ENCODE data around the gene MRGPRD.
A peak's percentile ranks its signal among the peaks of the same experiment; 100 is the strongest.

MRGPRD gene

DNA sequence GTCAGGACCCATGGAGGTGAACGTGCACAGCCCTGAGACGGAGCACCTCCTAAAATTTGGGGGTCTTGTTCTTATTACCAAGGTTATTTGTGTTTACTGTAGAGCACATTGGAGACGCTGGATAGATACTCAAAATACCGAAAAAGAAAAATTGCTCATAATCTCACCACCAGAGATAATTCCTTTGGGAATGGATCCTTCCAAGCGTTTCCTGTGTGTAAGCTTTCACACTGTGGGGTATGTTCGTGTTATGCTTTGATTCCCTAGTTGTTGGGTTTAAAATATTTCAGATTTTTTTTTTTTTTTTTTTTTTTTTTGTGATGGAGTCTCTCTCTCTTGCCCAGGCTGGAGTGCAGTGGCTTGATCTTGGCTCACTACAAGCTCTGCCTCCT, 14.1 kb upstream of the MRGPRD start:
- peaks cover 0 to 47% (median 0%) of the 10 kb centered on the region in 3 experiments for H3K27me3 ChIP-seq (ENCODE audit: control insufficient read depth in 3 of 3, insufficient read depth in 3 of 3, low read depth in 1 of 3, low read length in 3 of 3)
- no peak overlapping the region for H4K91ac ChIP-seq (ENCODE audit: low read depth, low read length, poor library complexity)
- no peak overlapping the region for H2AK5ac ChIP-seq (ENCODE audit: low read depth, low read length)
- H3K79me1 ChIP-seq (ENCODE audit: low read depth, low read length): no peaks in the 10 kb centered on the region
- no peak overlapping the region for H2BK12ac ChIP-seq (ENCODE audit: low read length)
- no peak overlapping the region for H3K27ac ChIP-seq (replicated peaks; ENCODE audit: low read length)
- no peak overlapping the region for H3K4ac ChIP-seq (ENCODE audit: low read length)
- H3K14ac ChIP-seq (ENCODE audit: low read length): no peak overlapping the region
- no peak overlapping the region for H4K8ac ChIP-seq (ENCODE audit: low read depth, low read length)
- H3K9me3 ChIP-seq (replicated peaks in 1 of 2; ENCODE audit: control insufficient read depth in 2 of 2, insufficient read depth in 1 of 2, low read depth in 1 of 2, low read length in 2 of 2): no peaks in the 10 kb centered on the region
- no peak overlapping the region for H2BK120ac ChIP-seq (ENCODE audit: low read depth, low read length)
- no peak overlapping the region for H3K23ac ChIP-seq (ENCODE audit: low read depth, low read length, poor library complexity)
- no peaks in the 10 kb centered on the region for H3K4me1 ChIP-seq (ENCODE audit: control insufficient read depth in 2 of 2, insufficient read depth in 1 of 2, low read depth in 1 of 2, low read length in 2 of 2)
- no peaks in the 10 kb centered on the region for H3K36me3 ChIP-seq (replicated peaks in 1 of 2; ENCODE audit: control insufficient read depth in 2 of 2, insufficient read depth in 2 of 2, low read length in 2 of 2)
- H3K9ac ChIP-seq (ENCODE audit: low read depth, low read length, poor library complexity): peak overlapping the region; percentile 3
- H2AFZ ChIP-seq (ENCODE audit: low read length): no peak overlapping the region
- no peak overlapping the region for H3K4me3 ChIP-seq (ENCODE audit: low read length in 2 of 2)
- H3K18ac ChIP-seq (ENCODE audit: low read length): no peak overlapping the region
- WGBS, 2 donors (ENCODE audit: extremely low coverage in 2 of 2, insufficient read length in 2 of 2, insufficient replicate concordance in 1 of 2): no CpG with 5 or more reads among the region's 6 CpGs
- DNase-seq (ENCODE audit: low spot score): no peak
- H3K4me2 ChIP-seq (ENCODE audit: insufficient read depth, low read length, poor library complexity, severe bottlenecking): no peak overlapping the region
- no peak overlapping the region for H2BK5ac ChIP-seq (ENCODE audit: low read length)
- no peak overlapping the region for H2BK15ac ChIP-seq (ENCODE audit: low read length)

- Histone ChIP-seq H3K23ac (ENCODE audit: low read depth, low read length, poor library complexity) (peak overlapping the region; percentile 68), H3K9me3 (replicated peaks in 1 of 2; ENCODE audit: control insufficient read depth in 2 of 2, insufficient read depth in 1 of 2, low read depth in 1 of 2, low read length in 2 of 2) (no peaks in the 10 kb centered on the region), H3K4me2 (ENCODE audit: insufficient read depth, low read length, poor library complexity, severe bottlenecking) (no peak overlapping the region), H4K91ac (ENCODE audit: low read depth, low read length, poor library complexity) (no peak overlapping the region), H3K4ac (ENCODE audit: low read length) (peak overlapping the region; percentile 42), H3K4me1 (ENCODE audit: control insufficient read depth in 2 of 2, insufficient read depth in 1 of 2, low read depth in 1 of 2, low read length in 2 of 2) (no peaks in the 10 kb centered on the region), H3K9ac (ENCODE audit: low read depth, low read length, poor library complexity) (peak overlapping the region; percentile 3), H3K18ac (ENCODE audit: low read length) (no peak overlapping the region), H2BK5ac (ENCODE audit: low read length) (no peak overlapping the region), H2BK12ac (ENCODE audit: low read length) (no peak overlapping the region), H2BK120ac (ENCODE audit: low read depth, low read length) (no peak overlapping the region), H3K27me3 (ENCODE audit: control insufficient read depth in 3 of 3, insufficient read depth in 3 of 3, low read depth in 1 of 3, low read length in 3 of 3) (peaks cover 0 to 46% (median 0%) of the 10 kb centered on the region in 3 experiments), H3K36me3 (replicated peaks in 1 of 2; ENCODE audit: control insufficient read depth in 2 of 2, insufficient read depth in 2 of 2, low read length in 2 of 2) (no peaks in the 10 kb centered on the region), H3K79me1 (ENCODE audit: low read depth, low read length) (no peaks in the 10 kb centered on the region), H2BK15ac (ENCODE audit: low read length) (no peak overlapping the region), H2AK5ac (ENCODE audit: low read depth, low read length) (peak overlapping the region; percentile 81), H3K14ac (ENCODE audit: low read length) (no peak overlapping the region), H2AFZ (ENCODE audit: low read length) (no peak overlapping the region), H3K4me3 (ENCODE audit: low read length in 2 of 2) (no peak overlapping the region), H4K8ac (ENCODE audit: low read depth, low read length) (no peak overlapping the region), H3K27ac (replicated peaks; ENCODE audit: low read length) (no peak overlapping the region)
- WGBS, 2 donors (ENCODE audit: extremely low coverage in 2 of 2, insufficient read length in 2 of 2, insufficient replicate concordance in 1 of 2): no CpG with 5 or more reads among the region's 28 CpGs
- DNase-seq (ENCODE audit: low spot score): no peak
Observed at GRCh38 chr11:68994161-68994893, 13.5 kb upstream of the MRGPRD start.

DNA sequence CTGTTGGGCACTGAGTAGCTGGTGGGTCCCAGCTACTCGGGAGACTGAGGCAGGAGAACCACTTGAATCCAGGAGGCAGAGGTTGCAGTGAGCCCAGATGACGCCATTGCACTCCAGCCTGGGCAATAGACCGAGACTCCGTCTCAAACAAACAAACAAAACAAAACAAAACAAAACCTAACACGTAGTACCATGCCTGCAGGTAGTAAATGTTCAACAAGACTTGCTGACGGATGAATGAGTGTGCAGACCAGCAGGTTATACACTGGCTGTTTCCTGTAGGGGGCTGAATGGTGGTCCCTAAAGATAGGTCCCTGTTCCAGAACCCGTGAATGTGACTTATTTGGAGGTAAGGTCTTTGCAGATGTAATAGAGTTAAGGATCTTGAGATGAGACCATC, 12.8 kb upstream of the MRGPRD start:
- no peak overlapping the region for H2BK5ac ChIP-seq (ENCODE audit: low read length)
- no peaks in the 10 kb centered on the region for H3K4me1 ChIP-seq (ENCODE audit: control insufficient read depth in 2 of 2, insufficient read depth in 1 of 2, low read depth in 1 of 2, low read length in 2 of 2)
- WGBS, 2 donors (ENCODE audit: extremely low coverage in 2 of 2, insufficient read length in 2 of 2, insufficient replicate concordance in 1 of 2): no CpG with 5 or more reads among the region's 7 CpGs
- no peak overlapping the region for H2AK5ac ChIP-seq (ENCODE audit: low read depth, low read length)
- no peak overlapping the region for H2BK120ac ChIP-seq (ENCODE audit: low read depth, low read length)
- H3K14ac ChIP-seq (ENCODE audit: low read length): no peak overlapping the region
- H3K27me3 ChIP-seq (ENCODE audit: control insufficient read depth in 3 of 3, insufficient read depth in 3 of 3, low read depth in 1 of 3, low read length in 3 of 3): peaks cover 0 to 40% (median 0%) of the 10 kb centered on the region in 3 experiments
- no peak overlapping the region for H2BK12ac ChIP-seq (ENCODE audit: low read length)
- H3K9ac ChIP-seq (ENCODE audit: low read depth, low read length, poor library complexity): no peak overlapping the region
- H3K9me3 ChIP-seq (replicated peaks in 1 of 2; ENCODE audit: control insufficient read depth in 2 of 2, insufficient read depth in 1 of 2, low read depth in 1 of 2, low read length in 2 of 2): no peaks in the 10 kb centered on the region
- H3K27ac ChIP-seq (replicated peaks; ENCODE audit: low read length): no peak overlapping the region
- no peak overlapping the region for H3K23ac ChIP-seq (ENCODE audit: low read depth, low read length, poor library complexity)
- H3K4me2 ChIP-seq (ENCODE audit: insufficient read depth, low read length, poor library complexity, severe bottlenecking): no peak overlapping the region
- no peaks in the 10 kb centered on the region for H3K36me3 ChIP-seq (replicated peaks in 1 of 2; ENCODE audit: control insufficient read depth in 2 of 2, insufficient read depth in 2 of 2, low read length in 2 of 2)
- no peak overlapping the region for H3K4ac ChIP-seq (ENCODE audit: low read length)
- H4K8ac ChIP-seq (ENCODE audit: low read depth, low read length): no peak overlapping the region
- no peak overlapping the region for H2BK15ac ChIP-seq (ENCODE audit: low read length)
- no peak for DNase-seq (ENCODE audit: low spot score)
- no peaks in the 10 kb centered on the region for H3K79me1 ChIP-seq (ENCODE audit: low read depth, low read length)
- H3K4me3 ChIP-seq (ENCODE audit: low read length in 2 of 2): no peak overlapping the region
- H2AFZ ChIP-seq (ENCODE audit: low read length): no peak overlapping the region
- no peak overlapping the region for H3K18ac ChIP-seq (ENCODE audit: low read length)
- H4K91ac ChIP-seq (ENCODE audit: low read depth, low read length, poor library complexity): no peak overlapping the region

GRCh38 chr11:68992743-68993255, 12.0 kb upstream of the MRGPRD start:
- Histone ChIP-seq H4K91ac (ENCODE audit: low read depth, low read length, poor library complexity) (no peak overlapping the region), H3K23ac (ENCODE audit: low read depth, low read length, poor library complexity) (no peak overlapping the region), H2BK120ac (ENCODE audit: low read depth, low read length) (no peak overlapping the region), H3K27ac (replicated peaks; ENCODE audit: low read length) (no peak overlapping the region), H2BK5ac (ENCODE audit: low read length) (no peak overlapping the region), H3K14ac (ENCODE audit: low read length) (no peak overlapping the region), H3K18ac (ENCODE audit: low read length) (no peak overlapping the region), H2AK5ac (ENCODE audit: low read depth, low read length) (no peak overlapping the region), H3K4me3 (ENCODE audit: low read length in 2 of 2) (no peak overlapping the region), H3K27me3 (ENCODE audit: control insufficient read depth in 3 of 3, insufficient read depth in 3 of 3, low read depth in 1 of 3, low read length in 3 of 3) (peaks cover 0 to 35% (median 0%) of the 10 kb centered on the region in 3 experiments), H3K4ac (ENCODE audit: low read length) (no peak overlapping the region), H3K36me3 (replicated peaks in 1 of 2; ENCODE audit: control insufficient read depth in 2 of 2, insufficient read depth in 2 of 2, low read length in 2 of 2) (no peaks in the 10 kb centered on the region), H3K9me3 (replicated peaks in 1 of 2; ENCODE audit: control insufficient read depth in 2 of 2, insufficient read depth in 1 of 2, low read depth in 1 of 2, low read length in 2 of 2) (no peaks in the 10 kb centered on the region), H2AFZ (ENCODE audit: low read length) (no peak overlapping the region), H2BK15ac (ENCODE audit: low read length) (no peak overlapping the region), H3K4me1 (ENCODE audit: control insufficient read depth in 2 of 2, insufficient read depth in 1 of 2, low read depth in 1 of 2, low read length in 2 of 2) (no peaks in the 10 kb centered on the region), H4K8ac (ENCODE audit: low read depth, low read length) (no peak overlapping the region), H3K9ac (ENCODE audit: low read depth, low read length, poor library complexity) (no peak overlapping the region), H3K79me1 (ENCODE audit: low read depth, low read length) (no peaks in the 10 kb centered on the region), H2BK12ac (ENCODE audit: low read length) (no peak overlapping the region), H3K4me2 (ENCODE audit: insufficient read depth, low read length, poor library complexity, severe bottlenecking) (no peak overlapping the region)
- WGBS, 2 donors (ENCODE audit: extremely low coverage in 2 of 2, insufficient read length in 2 of 2, insufficient replicate concordance in 1 of 2): no CpG with 5 or more reads among the region's 14 CpGs
- DNase-seq (ENCODE audit: low spot score): no peak
